Posterior vena cava (tissue), 2 donors: ENCODE results near the gene PSORS1C2. TPM values are rescaled to one million over a fixed set of nuclear protein-coding genes. Genes with fewer than 3 reads are reported as not detected.
"Not testable (repeated sequence)": the region's sequence is repeated elsewhere in the genome, so short reads cannot be mapped to it uniquely, and the experiment has no call there.

Experiments
- DNase-seq: peaks from one replicate; pipeline ENCODE4 v3.0.0-alpha.2; 2020; ENCODE audit warnings: low spot score
- intact Hi-C, 2 donors: fragments of 100-400 bp; cut with DNase I; formaldehyde crosslinking; loops; one replicate each; pipeline versions ENCODE4 v1.14.1 to v1.14.2; 2022 to 2023
- total RNA-seq, 2 donors: library from RNA; stranded (reverse); fragmentation: NEBNext Ultra II Directional; extraction: Animal tissue kit (Norgen Biotek cat#: 25700); gene quantifications; one replicate each; pipeline ENCODE4 v1.2.1, GENCODE V29; 2021
- donor health status: DM: yes; HTN: yes; CAD: no.
- donor health status: DM: yes; HTN: yes; CAD: no.

Gene PSORS1C2
- total RNA-seq, 2 donors from 2014 or later, result not detected

DNA sequence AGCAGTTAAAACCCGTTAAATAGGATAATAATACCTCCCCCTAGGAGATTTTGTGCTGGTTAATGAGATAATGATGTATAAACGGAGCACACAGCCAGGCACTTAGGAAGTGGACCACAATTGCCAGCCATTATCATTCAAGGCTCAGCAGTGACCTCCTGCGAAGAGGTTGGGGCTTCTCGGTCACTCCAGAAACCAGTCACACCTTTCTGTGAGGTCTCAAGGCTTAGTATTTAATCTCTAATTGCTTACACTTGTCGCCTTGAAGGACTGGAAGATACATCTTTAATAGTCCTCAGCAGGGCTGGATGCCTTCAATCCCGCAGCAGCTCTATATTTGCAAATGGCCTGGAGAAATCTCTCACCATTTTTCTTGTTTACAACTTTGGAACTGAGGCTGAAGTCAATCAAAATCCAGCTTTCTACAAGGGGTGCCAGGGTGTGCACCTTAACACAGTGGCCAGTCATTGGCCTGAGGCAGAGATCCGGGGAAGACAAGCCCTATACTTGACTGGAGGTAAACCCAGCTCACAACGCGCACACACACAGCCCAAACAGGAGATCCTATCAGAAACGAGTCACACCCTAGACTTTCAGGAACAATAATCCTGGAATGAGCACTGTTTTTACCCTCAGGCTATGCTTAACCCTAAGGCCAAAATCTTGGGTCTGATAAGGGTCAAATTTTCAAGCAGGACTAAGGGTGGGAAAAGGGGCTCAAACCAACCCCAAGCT is 30.4 kb upstream of the PSORS1C2 start:
- DNase-seq, result no peak
- intact Hi-C loops, result no loop called here

- intact Hi-C loops, result no loop called here
- no peak for DNase-seq
Measured at GRCh38 chr6:31168606-31169005, 29.7 kb upstream of the PSORS1C2 start.

- DNase-seq, result no peak
- intact Hi-C loops, result no loop called here
Measured at GRCh38 chr6:31165986-31166385, 27.1 kb upstream of the PSORS1C2 start.

DNA sequence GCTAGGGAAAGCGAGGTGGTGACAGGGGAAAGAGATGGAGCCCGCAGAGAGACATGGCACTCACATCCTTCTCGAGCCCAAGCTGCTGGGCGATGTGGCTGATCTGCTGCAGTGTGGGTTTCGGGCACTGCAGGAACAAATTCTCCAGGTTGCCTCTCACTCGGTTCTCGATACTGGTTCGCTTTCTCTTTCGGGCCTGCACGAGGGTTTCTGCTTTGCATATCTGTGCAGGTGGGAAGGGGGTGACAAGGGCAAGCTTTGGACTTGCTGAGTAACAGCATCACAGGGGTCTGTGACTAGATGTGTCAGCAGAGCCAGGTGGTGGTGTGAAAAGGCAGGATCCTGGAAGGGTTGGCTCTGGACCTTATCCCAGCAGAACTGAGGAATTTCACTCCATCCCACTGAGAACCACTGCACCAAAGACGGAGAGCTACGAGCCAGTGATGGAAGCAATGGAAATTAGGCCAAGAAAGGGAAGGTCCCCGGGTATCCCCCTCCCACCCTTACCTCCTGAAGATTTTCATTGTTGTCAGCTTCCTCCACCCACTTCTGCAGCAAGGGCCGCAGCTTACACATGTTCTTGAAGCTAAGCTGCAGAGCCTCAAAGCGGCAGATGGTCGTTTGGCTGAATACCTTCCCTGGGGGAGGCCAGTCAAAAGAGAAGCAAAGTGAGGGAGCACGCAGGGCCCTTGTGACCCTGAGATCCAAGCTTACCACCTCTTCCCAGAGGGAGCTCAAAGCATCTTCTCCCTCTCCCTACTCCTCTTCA is 26.4 kb upstream of the PSORS1C2 start:
- DNase-seq, result peak; percentile 45

GRCh38 chr6:31164475-31165063 is 25.7 kb upstream of the PSORS1C2 start:
- intact Hi-C loops, DNase-seq: not testable (repeated sequence)

More for the DNA sequence above, 26.4 kb upstream of the PSORS1C2 start:
- intact Hi-C loops, result not testable (repeated sequence)

- intact Hi-C loops, result no loop called here
- DNase-seq, result no peak
Measured at GRCh38 chr6:31163922-31164321, 25.1 kb upstream of the PSORS1C2 start.

GRCh38 chr6:31162463-31163165 is 23.7 kb upstream of the PSORS1C2 start:
- peak; percentile 64 for DNase-seq
- intact Hi-C loops, result loop anchor here in 1 of 2 donors (1.0 kb wide), 1 partner anchor 23 kb away; no protein-coding TSS in a partner anchor

GRCh38 chr6:31161216-31162126 is 22.6 kb upstream of the PSORS1C2 start:
- DNase-seq, result peak; percentile 70
- intact Hi-C loops, result loop anchor here in 1 of 2 donors (1.0 kb wide), 1 partner anchor 24 kb away; no protein-coding TSS in a partner anchor

GRCh38 chr6:31158863-31159855 is 20.3 kb upstream of the PSORS1C2 start:
- intact Hi-C loops, result no loop called here
- no peak for DNase-seq

- intact Hi-C loops, result no loop called here
- DNase-seq, result peak; percentile 100
Measured at GRCh38 chr6:31158140-31158862, 19.4 kb upstream of the PSORS1C2 start, which contains the start of gene TCF19. Gene TCF19, plus strand, starts transcription at chr6:31158589. Its CDS starts 881 bp downstream, at chr6:31159470.

- DNase-seq, result no peak
- intact Hi-C loops, result no loop called here
Measured at GRCh38 chr6:31157513-31158139, 18.8 kb upstream of the PSORS1C2 start, which contains the start of gene CCHCR1. Gene CCHCR1, minus strand, starts transcription at chr6:31157802. Its CDS starts 202 bp downstream, at chr6:31157600.

DNA sequence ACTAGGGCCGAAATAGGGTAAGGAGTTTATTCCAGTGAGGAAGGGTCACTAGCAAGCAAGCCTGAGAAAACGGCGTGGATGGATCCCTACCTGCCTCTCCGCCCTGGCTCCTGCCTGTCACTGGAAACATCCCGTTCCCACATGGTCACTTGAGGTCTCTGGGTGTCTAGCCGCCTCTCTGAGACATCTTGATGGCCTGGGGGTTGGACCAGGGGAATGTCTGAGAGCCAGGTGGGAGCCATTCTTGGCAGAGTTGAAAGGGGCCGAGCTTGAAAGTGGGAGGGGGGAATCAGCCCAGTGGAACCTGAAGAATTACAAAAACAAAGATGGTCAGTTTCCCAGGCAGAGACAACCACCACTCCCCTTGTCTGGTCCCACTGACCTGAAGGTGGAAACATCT is 17.8 kb upstream of the PSORS1C2 start:
- no peak for DNase-seq
- intact Hi-C loops, result no loop called here

DNA sequence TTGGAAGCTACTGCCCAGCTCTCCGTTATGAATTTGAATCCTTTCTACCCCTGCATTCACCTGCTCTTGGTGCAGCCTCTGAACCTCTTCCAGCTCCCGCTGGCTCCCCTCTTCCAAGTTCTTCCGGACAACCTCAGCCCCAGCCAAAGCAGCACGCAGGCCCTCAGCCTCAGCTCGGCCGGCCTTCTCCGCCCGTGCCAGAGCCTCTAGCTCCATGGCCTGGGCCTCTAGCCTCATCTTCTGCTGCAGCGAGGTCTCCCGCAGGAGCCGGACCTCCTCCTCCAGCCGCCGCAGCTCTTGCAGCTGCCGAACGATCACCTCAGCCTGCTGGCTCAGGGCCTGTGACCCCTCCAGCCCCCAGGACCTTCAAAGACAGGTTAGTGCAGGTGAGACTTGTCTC is 15.6 kb upstream of the PSORS1C2 start:
- intact Hi-C loops, result no loop called here
- no peak for DNase-seq

DNA sequence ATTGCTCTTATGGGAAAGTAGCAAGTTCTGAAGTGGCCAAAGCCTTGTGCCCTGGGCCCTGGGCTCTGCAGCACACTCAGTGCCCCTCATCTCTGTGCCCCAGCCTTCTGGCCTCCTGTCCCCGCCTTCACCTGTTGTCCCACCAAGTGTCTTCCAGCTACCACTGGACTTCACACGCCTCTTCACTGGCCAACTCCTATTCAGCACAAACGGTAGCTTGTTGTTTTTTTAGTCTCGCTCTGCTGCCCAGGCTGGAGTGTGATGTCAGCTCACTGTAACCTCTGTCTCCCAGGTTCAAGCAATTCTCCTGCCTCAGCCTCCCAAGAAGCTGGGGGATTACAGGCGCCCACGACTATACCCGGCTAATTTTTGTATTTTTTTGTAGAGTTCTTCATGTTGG is 13.9 kb upstream of the PSORS1C2 start:
- intact Hi-C loops, result no loop called here
- no peak for DNase-seq

GRCh38 chr6:31149827-31150447 is 11.1 kb upstream of the PSORS1C2 start:
- intact Hi-C loops, result no loop called here
- DNase-seq, result no peak

DNA sequence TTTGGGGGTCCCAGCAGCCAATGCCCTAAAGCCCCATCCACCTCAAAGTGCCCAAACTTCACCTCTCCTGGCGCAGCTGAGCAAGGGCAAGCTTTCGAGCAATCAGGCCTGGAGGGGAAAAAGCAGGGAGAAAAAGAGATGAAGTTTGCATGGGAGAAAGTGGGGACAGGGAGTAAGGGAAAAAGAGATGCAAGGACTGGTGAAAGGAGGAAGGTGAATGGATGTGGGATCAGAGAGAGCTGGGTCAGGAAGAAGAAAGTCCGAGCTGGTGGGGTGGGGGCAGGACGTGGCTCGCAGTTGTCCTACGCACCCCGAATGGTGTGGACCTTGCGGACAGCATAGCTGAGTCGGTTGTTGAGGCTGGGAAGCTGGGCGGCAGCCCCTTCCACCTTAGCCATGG is 6.5 kb upstream of the PSORS1C2 start:
- no peak for DNase-seq
- intact Hi-C loops, result no loop called here
